Midbrain (tissue), 1 donor: ENCODE data around the gene ARHGAP26.

Source experiments
- DNase-seq: peaks from one replicate; lab custom pipeline; 2025; lab: John Stamatoyannopoulos, UW

ARHGAP26 gene

GRCh38 chr5:142783601-142784341 lies 13.6 kb downstream of the ARHGAP26 start:
- DNase-seq: peak; percentile 50

- no peak for DNase-seq
Measured at GRCh38 chr5:142784401-142784955, 14.3 kb downstream of the ARHGAP26 start.

- no peak for DNase-seq
Measured at GRCh38 chr5:142785206-142785605, 15.0 kb downstream of the ARHGAP26 start.

GRCh38 chr5:142789206-142789605 lies 19.0 kb downstream of the ARHGAP26 start:
- no peak for DNase-seq

- no peak for DNase-seq
Measured at GRCh38 chr5:142792012-142792864, 22.1 kb downstream of the ARHGAP26 start.

- DNase-seq: no peak
Measured at GRCh38 chr5:142792865-142793232, 22.7 kb downstream of the ARHGAP26 start.

GRCh38 chr5:142794537-142794936 lies 24.4 kb downstream of the ARHGAP26 start:
- DNase-seq: no peak

- DNase-seq: no peak
Measured at GRCh38 chr5:142795251-142795650, 25.1 kb downstream of the ARHGAP26 start.

- DNase-seq: no peak
Measured at GRCh38 chr5:142796492-142797109, 26.4 kb downstream of the ARHGAP26 start.

GRCh38 chr5:142797420-142797819 lies 27.2 kb downstream of the ARHGAP26 start:
- no peak for DNase-seq

- DNase-seq: peak; percentile 47
Measured at GRCh38 chr5:142798099-142798770, 28.1 kb downstream of the ARHGAP26 start.

GRCh38 chr5:142800776-142801494 lies 30.8 kb downstream of the ARHGAP26 start:
- no peak for DNase-seq

- DNase-seq: no peak
Measured at GRCh38 chr5:142801495-142801871, 31.3 kb downstream of the ARHGAP26 start.

GRCh38 chr5:142803428-142804125 lies 33.4 kb downstream of the ARHGAP26 start:
- DNase-seq: no peak

GRCh38 chr5:142805339-142805738 lies 35.2 kb downstream of the ARHGAP26 start:
- DNase-seq: no peak

- DNase-seq: no peak
Measured at GRCh38 chr5:142806841-142807267, 36.7 kb downstream of the ARHGAP26 start.

GRCh38 chr5:142807372-142807911 lies 37.3 kb downstream of the ARHGAP26 start:
- DNase-seq: no peak

- DNase-seq: no peak
Measured at GRCh38 chr5:142808878-142809598, 38.9 kb downstream of the ARHGAP26 start.

- no peak for DNase-seq
Measured at GRCh38 chr5:142810081-142810480, 39.9 kb downstream of the ARHGAP26 start.
